MM.1S (cell line): ENCODE results near the gene PRKCH.

Source experiments
- EZH2 ChIP-seq: fragments of 300-600 bp; sonication (generic); optimal IDR thresholded peaks from 2 replicates; pipeline ENCODE3; 2017; ENCODE audit warnings: low read depth, mild to moderate bottlenecking, antibody characterized with exemption, low read length, mixed read lengths
- EZH2phosphoT487 ChIP-seq: fragments of 300-600 bp; sonication (generic); IDR thresholded peaks from 2 replicates; pipeline ENCODE4 v1.6.1; 2018; ENCODE audit warnings: antibody characterized with exemption, low read length
- TF ChIP-seq, protein P1 (sequence below): fragments of 300-600 bp; sonication (generic); IDR thresholded peaks from 2 replicates; pipeline ENCODE4 v1.5.1; 2016; ENCODE audit warnings: antibody characterized with exemption, low read length, mixed read lengths

GRCh38 chr14:61596990-61597389 is 275.6 kb downstream of the PRKCH start:
- TF ChIP-seq, protein P1, sequence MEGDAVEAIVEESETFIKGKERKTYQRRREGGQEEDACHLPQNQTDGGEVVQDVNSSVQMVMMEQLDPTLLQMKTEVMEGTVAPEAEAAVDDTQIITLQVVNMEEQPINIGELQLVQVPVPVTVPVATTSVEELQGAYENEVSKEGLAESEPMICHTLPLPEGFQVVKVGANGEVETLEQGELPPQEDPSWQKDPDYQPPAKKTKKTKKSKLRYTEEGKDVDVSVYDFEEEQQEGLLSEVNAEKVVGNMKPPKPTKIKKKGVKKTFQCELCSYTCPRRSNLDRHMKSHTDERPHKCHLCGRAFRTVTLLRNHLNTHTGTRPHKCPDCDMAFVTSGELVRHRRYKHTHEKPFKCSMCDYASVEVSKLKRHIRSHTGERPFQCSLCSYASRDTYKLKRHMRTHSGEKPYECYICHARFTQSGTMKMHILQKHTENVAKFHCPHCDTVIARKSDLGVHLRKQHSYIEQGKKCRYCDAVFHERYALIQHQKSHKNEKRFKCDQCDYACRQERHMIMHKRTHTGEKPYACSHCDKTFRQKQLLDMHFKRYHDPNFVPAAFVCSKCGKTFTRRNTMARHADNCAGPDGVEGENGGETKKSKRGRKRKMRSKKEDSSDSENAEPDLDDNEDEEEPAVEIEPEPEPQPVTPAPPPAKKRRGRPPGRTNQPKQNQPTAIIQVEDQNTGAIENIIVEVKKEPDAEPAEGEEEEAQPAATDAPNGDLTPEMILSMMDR: no peak
- TF ChIP-seq EZH2: no peak
- no peak for TF ChIP-seq EZH2phosphoT487
